ENCODE data around the gene SIPA1L3.

SIPA1L3 gene

GRCh38 chr19:38142176-38143035 lies 235.4 kb downstream of the SIPA1L3 start:
- DNase-seq (ENCODE audit: low read depth) = peak; percentile 35
- peak; percentile 62 for TF ChIP-seq CTCF (IDR thresholded peaks at IDR 0.05; ENCODE audit: insufficient read depth, low read depth, low read length, missing control alignments)
- no peak overlapping the region for H3K4me3 ChIP-seq (ENCODE audit: low read depth, low read length)

GRCh38 chr19:38143847-38144246 lies 236.8 kb downstream of the SIPA1L3 start:
- H3K4me3 ChIP-seq (ENCODE audit: low read depth, low read length) = no peak overlapping the region
- DNase-seq (ENCODE audit: low read depth) = no peak
- TF ChIP-seq CTCF (IDR thresholded peaks at IDR 0.05; ENCODE audit: insufficient read depth, low read depth, low read length, missing control alignments) = peak; percentile 7

- H3K4me3 ChIP-seq (ENCODE audit: low read depth, low read length) = no peak overlapping the region
- TF ChIP-seq CTCF (IDR thresholded peaks at IDR 0.05; ENCODE audit: insufficient read depth, low read depth, low read length, missing control alignments) = no peak
- no peak for DNase-seq (ENCODE audit: low read depth)
Measured at GRCh38 chr19:38144667-38145066, 237.7 kb downstream of the SIPA1L3 start.

- no peak for DNase-seq (ENCODE audit: low read depth)
- TF ChIP-seq CTCF (IDR thresholded peaks at IDR 0.05; ENCODE audit: insufficient read depth, low read depth, low read length, missing control alignments) = no peak
Measured at GRCh38 chr19:38145623-38146022, 238.6 kb downstream of the SIPA1L3 start.

GRCh38 chr19:38148337-38148736 lies 241.3 kb downstream of the SIPA1L3 start:
- TF ChIP-seq CTCF (IDR thresholded peaks at IDR 0.05; ENCODE audit: insufficient read depth, low read depth, low read length, missing control alignments) = no peak
- DNase-seq (ENCODE audit: low read depth) = no peak

More at GRCh38 chr19:38145623-38146022, 238.6 kb downstream of the SIPA1L3 start:
- H3K4me3 ChIP-seq (ENCODE audit: low read depth, low read length) = no peak overlapping the region

GRCh38 chr19:38149661-38150061 lies 242.7 kb downstream of the SIPA1L3 start:
- no peak for DNase-seq (ENCODE audit: low read depth)
- no peak for TF ChIP-seq CTCF (IDR thresholded peaks at IDR 0.05; ENCODE audit: insufficient read depth, low read depth, low read length, missing control alignments)
- no peak overlapping the region for H3K4me3 ChIP-seq (ENCODE audit: low read depth, low read length)

More at GRCh38 chr19:38148337-38148736, 241.3 kb downstream of the SIPA1L3 start:
- H3K4me3 ChIP-seq (ENCODE audit: low read depth, low read length) = no peak overlapping the region

Data from GM12865 (cell line).